Stimulated activated CD8-positive, alpha-beta memory T cell treated with anti-CD3 and anti-CD28 coated beads, Interleukin-2, amount 100 ng/mL, for 1 hour (primary cell): ENCODE measurements around the gene HSPB6.

ENCODE experiments used
- DNase-seq, 2 donors: peaks; one replicate each; pipeline ENCODE4 v3.0.0-alpha.2; 2020; ENCODE audit warnings: low read depth in 2 of 2

HSPB6 gene

DNA sequence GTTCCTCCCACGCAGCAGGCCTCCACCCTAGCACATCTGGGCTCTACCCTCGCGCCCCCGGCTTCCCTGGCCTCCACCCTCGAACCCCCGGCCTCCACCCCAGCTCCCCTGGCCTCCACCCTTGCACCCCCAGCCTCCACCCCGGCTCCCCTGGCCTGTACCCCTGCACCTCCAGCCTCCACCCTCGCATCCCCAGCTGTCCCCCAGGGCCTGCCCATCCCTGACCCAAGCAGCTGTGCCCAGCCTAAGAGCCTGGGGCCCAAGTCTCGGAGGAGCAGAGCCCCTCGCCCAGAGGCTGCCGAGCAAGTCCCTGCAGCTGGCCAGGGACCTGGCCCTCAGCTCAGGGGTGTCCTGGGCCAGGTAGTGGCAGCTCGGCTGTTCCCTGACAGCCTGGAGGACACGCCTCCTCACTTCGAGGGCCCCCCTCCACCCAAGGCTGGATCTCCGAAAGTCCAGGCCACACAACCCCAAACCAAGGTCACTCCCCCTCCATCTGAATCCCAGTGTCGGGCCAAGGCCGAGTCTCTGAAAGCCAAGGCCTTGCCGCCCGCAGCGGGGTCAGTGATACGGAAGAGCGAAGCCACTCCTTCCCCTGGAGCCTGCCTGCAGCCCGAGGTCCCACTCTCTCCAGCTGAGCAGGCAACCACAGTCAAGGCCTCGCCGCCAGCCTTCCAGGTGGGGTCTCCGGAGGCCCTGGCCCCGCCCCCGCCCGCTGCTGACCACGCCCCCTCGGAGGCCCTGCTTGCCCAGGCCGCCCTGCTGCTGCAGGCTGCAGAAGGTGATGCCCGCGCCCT lies 10.7 kb upstream of the HSPB6 start:
- DNase-seq, result no peak

GRCh38 chr19:35766571-35767104 lies 9.8 kb upstream of the HSPB6 start:
- no peak for DNase-seq

- no peak for DNase-seq
Observed at GRCh38 chr19:35764432-35765315, 7.8 kb upstream of the HSPB6 start.

GRCh38 chr19:35760711-35761349 lies 4.0 kb upstream of the HSPB6 start:
- DNase-seq, result no peak

- no peak for DNase-seq
Observed at GRCh38 chr19:35759697-35760096, 2.9 kb upstream of the HSPB6 start.

GRCh38 chr19:35757749-35758608 lies 1.1 kb upstream of the HSPB6 start, which contains the start of gene PROSER3:
PROSER3 (plus strand) TSS chr19:35758176; CDS start chr19:35758216, 40 bp downstream.
- peak; percentile 94 to 96 for DNase-seq

- no peak for DNase-seq
Observed at GRCh38 chr19:35757231-35757748, 461 bp upstream of the HSPB6 start.

DNA sequence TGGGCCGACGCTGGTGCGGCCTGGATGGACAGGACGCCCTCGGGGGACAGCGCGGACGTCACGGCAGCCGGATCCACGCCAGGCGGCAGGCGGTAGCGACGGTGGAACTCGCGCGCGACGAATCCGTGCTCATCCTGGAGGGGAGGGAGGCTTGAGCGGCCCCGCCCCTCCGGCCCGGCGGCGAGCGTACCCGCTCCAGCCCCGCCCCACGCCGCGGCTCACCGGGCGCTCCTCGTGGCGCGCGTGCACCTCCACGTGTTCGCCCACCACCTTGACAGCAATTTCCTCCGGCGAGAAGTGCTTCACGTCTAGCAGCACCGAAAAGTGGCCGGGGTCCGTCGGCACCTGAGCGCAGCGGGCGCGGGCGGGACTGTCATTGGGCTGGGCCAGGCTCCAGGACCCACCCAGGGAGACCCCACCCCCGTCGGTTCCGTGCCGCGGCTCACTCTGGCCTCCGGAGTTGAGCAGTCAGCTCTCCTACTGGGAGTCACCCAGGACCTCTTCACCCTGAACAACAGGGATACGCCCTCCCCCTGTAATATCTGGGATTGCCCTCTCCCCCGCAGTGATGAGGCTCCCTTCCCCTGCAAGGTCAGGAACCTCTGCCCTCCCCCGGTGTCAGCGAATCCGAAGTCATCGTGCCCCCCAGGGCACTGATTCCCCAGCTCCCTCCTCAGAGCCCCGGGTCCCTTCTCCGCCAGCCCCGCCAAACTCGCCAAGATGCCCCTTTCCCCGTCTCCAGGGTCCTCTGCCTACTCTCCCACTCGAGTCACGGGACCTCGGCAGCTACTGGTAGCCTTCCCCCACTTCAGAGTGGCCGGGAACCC lies 1.1 kb downstream of the HSPB6 start:
- no peak for DNase-seq

DNA sequence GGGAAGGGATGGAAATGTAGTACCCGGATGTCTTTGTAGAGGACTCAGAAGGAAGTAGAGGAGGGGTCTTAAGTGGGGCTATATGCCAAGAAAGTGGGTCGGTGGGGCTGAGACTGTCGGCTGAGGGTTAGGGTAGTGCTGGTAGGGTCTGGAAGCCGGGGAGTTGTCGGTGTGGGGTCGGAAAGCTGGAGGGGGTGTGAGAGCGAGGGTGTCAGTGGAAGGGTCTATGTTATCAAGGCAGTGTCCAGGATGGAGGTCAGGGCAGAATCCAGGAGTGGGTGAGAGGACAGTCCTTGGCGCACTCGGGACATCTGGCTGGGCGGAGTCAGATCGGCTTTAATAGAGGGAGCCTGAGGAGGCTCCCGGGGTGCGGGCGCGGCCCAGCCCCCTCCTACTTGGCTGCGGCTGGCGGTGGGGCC lies 1.7 kb downstream of the HSPB6 start:
- no peak for DNase-seq

DNA sequence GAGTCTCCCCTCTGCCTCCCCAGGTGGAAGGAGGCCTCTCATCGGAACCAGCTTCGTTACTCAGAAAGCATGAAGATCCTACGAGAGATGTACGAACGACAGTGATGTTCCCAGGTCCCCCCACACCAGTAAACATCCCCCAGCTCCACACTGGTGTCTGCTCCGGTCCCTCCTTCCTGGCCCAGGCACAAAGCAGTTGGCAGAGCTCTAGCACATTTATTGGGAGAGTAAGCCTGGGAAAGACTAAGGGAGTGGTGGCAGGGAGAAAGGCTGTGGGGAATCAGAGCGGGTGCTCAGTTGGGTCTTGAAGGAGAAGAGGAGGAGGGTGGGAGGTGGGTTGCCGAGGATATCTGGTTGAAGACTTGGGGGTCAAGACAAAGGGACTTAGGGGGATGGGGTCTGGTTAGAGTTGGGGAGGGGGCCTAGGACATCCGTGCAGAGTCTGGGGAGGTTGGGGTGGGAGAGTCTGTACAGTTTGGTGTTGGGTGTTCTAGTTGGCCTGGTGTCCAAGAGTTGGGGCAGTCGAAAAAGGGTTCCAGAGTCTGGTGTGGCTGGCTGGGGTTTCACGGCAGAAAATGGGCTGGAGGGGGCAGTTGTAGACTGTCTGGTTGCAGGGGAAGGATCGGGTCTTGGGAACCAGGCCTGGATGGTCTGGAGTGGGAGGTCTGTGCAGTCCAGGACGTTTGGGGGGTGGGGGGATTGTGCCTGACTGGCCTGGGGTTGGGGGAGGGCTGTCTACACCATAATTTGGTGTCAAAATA lies 2.3 kb downstream of the HSPB6 start:
- DNase-seq, result no peak

DNA sequence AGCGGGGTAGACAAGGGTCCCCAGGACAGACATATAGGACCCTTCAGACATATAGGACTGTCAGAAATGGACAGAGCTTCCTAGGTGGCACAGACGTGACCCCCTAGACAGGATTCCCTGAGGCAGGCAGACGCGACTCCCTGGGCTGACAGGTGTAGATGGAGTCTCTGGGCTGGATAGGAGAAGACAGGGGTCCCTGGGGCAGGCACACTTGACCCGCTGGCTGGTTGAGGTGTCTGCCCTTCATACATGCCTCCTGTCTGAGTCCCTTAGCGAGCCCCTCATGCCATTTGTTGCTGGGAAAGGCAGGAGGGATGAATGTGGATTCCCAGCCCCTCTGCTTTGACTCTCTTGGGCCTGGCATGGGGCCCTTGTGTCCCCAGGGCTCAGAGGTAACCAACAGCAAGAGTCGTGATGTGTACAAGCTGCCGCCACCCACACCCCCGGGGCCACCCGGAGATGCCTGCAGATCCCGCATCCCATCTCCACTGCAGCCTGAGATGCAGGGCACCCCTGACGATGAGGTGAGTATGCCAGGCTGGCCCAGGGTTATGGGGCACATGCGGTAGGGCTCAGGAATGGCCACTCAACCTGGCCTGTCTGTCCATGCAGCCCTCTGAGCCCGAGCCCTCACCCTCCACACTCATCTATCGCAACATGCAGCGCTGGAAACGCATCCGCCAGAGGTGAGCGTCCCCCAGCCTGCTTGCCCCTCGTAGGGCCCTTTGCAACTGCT lies 3.0 kb downstream of the HSPB6 start:
- DNase-seq, result no peak

GRCh38 chr19:35752746-35753350 lies 4.0 kb downstream of the HSPB6 start:
- DNase-seq, result no peak

- no peak for DNase-seq
Observed at GRCh38 chr19:35751839-35752745, 4.7 kb downstream of the HSPB6 start.

DNA sequence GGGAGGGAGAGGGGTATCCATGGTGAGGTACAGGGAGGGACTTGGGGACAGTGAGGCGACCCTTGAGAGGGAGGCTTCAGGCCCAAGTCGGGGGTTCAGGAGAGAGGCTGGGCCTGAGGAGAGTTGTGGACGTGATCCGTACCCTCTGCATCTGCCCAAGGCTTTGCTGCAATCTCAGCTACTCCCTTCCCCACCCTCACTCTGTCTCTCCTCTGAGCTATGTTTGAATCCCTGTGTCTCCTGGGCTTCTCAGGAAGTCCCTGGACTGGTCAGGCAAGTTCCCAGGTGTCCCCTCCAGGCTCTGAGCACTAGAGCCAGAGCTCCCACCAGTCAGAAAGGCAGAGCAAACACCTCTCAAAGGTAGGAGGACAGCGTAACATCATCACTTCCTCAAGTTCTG lies 6.7 kb downstream of the HSPB6 start:
- no peak for DNase-seq

DNA sequence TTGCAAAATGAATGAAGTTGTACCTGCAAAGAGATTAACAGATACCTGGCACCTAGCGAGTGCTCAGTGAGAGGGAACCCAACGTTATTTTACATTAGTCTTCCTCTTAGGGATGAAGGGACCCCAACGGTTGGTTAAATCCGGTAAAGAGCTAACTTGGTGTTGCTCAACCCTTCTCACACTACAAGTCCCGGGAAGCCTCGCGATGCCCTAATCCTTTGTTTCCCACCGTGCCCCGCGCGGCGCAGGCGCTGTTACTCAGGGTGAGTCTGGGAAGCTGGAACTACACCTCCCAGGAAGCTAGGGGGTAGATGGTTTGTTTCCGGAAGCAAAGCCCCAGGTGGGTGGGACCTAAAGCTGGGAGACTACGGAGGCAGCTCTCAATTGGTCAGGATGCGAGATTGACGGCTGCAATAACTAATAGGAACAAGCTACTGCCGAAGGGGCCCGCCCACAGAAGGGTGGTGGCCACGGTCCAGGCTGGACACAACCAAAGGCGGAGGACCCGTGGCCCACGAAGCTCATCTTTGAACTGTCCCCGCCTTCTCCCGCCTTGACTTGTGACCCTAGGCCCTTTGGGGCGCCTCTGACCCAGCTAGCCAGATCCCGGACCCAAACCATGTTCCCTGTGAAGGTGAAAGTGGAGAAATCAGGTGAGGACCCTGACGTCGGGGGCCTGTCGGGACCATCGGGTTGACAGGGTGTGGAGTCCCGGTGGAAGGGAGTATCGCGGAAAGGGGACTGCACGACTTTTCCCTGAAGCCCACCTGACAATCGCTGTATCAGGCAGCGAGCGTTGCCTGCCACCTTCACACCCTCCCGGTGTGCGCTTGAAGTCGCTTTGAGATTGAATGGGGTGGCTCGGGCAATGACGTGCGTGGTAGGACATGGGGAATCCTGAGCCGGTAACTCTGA lies 8.5 kb downstream of the HSPB6 start, which contains the start of gene LIN37:
TSS of gene LIN37 (plus strand) at position 471 of the 915 bp plus-strand sequence. CDS start at position 620, 149 bp downstream.
- peak; percentile 90 to 97 for DNase-seq

DNA sequence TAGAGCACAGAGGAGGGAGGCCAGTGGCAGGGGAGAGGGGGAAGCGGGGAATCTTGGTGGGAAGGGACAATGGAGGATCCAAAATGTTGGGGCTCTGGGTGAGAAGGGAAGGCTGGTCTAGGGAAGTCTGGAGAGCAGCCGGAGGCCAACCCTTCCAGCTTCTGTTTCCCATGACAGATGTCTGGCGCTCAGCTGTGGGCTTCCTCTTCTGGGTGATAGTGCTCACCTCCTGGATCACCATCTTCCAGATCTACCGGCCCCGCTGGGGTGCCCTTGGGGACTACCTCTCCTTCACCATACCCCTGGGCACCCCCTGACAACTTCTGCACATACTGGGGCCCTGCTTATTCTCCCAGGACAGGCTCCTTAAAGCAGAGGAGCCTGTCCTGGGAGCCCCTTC lies 10.3 kb downstream of the HSPB6 start:
- DNase-seq, result no peak
